HL-60/S4 treated with phorbol 12-myristate 13-acetate at 8.2 ng/mL for 4 days and 3 days (cell line): ENCODE results near the gene PFN4.
"Not testable (repeated sequence)": the region's sequence is repeated elsewhere in the genome, so short reads cannot be mapped to it uniquely, and the experiment has no call there.

Experiments used
- in situ Hi-C: fragments of 300-500 bp; cut with MboI; formaldehyde crosslinking; loops from 2 replicates; pipeline ENCODE4 v1.15.0; 2022; ENCODE audit warnings: low sequenced_read_pairs

Gene PFN4

DNA sequence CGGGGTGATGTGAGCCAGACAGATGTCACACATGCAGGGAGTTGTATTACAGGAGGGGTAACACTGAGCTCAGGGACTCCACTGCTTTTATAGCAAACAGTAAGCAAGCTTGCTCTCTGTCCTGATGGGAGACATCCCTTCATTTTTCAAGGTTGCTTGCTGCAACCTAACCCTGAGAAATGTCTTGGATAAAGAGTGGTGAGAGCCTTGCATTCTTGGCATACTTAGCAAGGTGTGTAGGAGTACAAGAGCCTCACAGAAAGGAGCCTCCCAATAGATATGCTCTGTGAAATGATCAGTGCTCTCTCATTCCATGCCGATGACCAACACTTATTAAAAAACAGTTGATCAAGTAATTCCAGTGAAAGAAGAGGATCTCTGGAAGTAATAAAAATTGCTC, 8.1 kb downstream of the PFN4 start:
- in situ Hi-C loops = no loop called here

DNA sequence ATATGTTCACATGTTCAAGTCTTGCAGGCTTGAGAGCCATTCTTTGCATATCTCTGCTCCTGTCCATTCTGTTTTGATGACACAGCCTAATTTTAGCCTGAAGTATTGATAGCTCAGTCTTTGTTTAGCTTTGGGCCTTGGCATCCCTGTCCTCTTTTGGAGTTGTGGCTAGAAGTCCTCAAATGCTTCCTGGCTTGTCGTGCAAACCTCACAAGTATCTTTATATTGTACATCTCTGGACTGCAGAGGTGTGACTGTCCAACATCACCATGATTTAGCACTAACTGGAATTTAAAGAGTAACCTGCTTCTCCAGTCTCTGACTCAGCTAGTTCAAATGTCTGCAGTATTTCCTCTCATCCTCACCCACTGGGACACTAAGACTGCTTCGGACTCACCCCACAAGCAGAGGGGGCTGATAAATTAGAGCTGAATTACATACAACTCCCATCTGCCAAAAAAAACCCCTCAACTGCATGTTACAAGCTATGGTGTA, 11.7 kb downstream of the PFN4 start:
- in situ Hi-C loops = no loop called here

DNA sequence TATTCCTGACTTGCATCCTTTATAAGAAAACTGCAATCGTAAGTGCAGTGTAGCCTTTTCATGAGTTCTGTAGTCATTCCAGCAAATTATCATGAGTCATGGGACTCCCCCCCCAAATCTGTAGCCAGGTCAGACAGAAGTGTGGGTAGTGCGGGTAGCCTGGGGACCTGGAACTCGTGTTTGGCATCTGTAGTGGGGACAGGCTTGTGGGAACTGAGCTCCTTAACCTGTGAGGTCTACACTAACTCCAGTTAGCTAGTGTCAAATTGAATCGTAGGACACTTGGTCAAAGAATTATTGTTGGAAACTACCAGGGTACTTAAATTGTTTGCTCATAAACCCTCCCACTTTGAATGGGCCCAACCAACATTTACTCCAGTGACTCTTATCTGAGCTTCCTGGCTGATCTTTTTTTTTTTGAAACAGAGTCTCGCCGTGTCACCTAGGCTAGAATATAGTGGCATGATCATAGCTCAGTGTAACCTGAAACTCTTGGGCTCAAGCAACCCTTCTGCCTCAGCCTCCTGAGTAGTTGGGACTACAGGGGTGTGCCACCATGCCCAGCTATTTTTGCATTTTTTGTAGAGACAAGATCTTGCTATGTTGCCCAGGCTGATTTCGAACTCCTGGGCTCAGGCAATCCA, 12.4 kb downstream of the PFN4 start:
- in situ Hi-C loops = no loop called here

DNA sequence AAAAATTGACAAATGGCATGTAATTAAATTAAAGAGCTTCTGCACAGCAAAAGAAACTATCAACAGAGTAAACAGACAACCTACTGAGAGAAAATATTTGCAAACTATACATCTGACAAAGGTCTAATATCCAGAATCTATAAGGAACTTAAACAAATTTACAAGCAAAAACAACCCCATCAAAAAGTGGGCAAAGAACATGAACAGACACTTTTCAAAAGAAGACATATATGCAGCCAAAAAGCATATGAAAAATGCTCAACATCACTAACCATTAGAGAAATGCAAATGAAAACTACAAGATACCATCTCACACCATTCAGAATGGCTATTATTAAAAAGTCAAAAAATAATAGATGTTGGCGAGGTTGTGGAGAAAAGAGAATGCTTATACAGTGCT, 13.7 kb downstream of the PFN4 start:
- in situ Hi-C loops = not testable (repeated sequence)

DNA sequence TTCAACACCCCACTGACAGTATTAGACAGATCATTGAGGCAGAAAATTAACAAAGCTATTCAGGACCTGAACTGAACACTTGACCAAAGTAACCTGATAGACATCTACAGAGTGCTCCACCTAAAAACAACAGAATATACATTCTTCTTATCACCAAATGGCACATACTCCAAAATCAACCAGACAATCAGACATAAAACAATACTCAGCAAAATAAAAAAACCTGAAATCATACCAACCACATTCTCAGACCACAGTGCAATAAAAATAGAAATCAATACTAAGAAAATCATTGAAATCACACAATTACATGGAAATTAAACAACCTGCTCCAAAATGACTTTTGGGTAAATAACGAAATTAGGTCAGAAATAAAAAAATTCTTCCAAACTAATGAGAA, 15.8 kb downstream of the PFN4 start:
- in situ Hi-C loops = no loop called here

DNA sequence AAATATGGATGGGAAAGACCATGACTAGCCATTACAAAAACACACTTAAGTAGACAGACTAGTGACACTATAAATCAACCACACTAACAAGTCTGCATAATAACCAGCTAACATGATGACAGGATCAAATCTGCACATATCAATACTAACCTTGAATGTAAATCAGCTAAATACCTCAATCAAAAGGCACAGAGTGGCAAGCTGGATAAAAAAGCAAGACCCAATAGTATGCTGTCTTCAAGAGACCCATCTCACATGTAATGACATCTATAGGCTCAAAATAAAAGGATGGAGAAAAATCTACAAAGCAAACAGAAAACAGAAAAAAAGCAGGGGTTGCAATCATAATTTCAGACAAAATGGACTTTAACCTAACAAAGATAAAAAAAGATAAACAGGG, 16.3 kb downstream of the PFN4 start:
- in situ Hi-C loops = no loop called here

DNA sequence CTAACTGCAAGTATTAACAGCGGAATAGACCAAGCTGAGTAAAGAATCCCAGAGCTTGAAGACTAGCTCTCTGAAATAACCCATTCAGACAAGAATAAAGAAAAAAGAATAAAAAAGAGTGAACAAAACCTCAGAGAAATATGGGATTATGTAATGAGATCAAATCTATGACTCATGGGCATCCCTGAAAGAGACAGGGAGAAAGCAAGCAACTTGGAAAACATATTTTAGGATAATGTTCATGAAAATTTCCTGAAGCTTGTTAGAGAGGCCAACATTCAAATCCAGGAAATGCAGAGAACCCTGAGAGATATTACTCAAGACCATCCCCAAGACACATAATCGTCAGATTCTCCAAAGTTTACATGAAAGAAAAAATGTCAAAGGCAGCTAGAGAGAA, 17.3 kb downstream of the PFN4 start:
- in situ Hi-C loops = no loop called here

DNA sequence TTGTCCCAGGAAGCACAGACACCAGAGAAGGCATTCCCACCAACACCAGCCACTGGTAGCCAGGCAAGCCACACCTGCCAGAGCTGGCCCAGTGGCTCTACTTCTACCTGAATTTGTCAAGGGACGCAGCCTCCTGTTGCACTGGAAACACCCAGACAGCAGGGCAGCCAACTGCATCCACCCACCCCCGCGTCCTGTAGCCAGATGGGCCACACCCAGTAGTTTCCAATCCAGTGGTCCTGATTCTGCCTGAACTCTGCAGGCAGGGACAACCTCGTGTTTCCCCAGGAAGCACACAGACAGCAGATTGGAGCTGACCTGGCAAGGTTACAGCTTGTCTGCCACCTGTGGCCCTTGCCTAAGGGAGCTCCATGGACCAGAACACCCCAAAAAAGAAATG, 18.2 kb downstream of the PFN4 start:
- in situ Hi-C loops = no loop called here

DNA sequence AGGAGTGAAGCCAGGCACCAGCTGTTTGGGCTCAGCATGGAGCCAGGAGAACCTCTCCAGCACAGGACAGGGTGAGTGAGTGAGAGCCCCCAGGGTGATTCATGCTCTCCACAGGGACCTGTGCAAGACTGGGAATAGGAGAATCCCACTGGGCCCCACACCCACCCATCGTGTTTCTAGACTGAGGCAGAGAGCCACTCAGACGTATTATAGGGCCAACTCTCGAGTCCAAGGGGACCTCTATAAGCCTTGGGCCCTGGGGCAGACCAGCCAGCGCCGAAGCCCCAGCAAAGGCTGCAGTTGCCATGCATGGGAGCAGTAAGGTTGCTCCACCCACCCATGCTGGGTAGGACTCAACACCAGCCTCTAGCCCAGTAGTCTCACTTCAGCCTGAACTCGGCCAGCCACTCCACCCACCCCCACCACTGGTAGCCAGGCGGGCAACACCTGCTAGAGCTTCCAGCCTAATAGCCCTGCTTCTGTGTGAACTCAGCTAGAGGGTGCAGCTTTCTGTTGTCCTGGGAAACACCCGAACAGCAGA, 19.0 kb downstream of the PFN4 start:
- in situ Hi-C loops = no loop called here

DNA sequence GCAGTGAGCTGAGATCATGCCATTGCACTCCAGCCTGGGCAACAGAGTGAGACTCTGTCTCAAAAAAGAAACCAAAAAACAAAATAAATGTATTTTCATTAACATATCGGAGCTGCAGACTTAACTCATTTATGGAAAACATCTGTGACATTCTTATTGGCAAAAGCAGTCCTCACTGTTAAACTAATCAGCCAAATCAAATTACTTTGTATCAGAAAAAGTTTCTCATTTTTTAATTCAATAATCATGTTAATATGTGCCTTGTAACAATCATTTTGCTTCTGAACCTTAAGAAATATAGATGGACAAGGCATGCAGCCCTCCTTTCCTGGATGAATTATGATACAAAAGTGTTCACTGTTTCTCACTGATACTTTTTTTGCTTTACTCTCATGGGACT, 20.5 kb downstream of the PFN4 start:
- in situ Hi-C loops = no loop called here

DNA sequence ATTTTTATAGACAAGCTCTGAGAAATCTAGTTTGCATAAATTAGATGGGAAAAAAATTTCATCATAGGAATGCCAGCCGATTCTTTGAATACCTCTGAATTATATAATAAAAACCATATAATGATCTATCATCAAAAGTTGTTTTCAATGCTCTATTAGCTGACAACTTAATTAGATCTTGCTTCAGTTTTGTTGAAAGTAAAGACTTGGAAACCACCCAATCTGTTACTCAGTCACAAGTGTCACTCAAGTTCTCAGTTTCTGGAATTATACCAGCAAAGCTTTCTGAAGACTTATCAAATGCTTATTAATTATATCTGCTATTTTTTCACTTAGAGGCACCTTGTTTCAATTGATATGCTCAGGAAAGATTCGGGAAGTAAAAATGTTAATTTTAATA, 21.1 kb downstream of the PFN4 start:
- in situ Hi-C loops = no loop called here

DNA sequence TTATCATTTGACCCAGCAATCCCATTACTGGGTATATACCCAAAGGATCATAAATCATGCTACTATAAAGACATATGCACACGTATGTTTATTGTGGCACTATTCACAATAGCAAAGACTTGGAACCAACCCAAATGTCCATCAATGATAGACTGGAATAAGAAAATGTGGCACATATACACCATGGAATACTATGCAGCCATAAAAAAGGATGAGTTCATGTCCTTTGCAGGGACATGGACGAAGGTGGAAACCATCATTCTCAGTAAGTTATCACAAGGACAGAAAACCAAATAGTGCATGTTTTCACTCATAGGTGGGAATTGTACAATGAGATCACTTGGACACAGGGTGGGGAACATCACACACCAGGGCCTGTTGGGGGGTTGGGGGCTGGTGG, 22.4 kb downstream of the PFN4 start:
- in situ Hi-C loops = not testable (repeated sequence)

DNA sequence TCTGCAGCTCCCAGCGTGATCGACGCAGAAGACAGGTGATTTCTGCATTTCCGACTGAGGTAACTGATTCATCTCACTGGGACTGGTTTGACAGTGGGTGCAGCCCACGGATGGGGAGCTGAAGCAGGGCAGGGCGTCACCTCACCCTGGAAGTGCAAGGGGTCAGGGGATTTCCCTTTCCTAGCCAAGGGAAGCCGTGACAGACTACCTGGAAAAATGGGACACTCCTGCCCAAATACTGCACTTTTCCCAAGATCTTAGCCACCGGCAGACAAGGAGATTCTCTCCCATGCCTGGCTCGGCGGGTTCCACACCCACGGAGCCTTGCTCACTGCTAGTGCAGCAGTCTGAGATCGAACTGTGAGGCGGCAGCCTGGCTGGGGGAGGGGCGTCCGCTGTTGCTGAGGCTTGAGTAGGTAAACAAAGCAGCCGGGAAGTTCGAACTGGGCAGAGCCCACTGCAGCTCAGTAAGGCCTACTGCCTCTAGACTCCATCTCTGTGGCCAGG, 27.9 kb downstream of the PFN4 start:
- in situ Hi-C loops = not testable (repeated sequence)

DNA sequence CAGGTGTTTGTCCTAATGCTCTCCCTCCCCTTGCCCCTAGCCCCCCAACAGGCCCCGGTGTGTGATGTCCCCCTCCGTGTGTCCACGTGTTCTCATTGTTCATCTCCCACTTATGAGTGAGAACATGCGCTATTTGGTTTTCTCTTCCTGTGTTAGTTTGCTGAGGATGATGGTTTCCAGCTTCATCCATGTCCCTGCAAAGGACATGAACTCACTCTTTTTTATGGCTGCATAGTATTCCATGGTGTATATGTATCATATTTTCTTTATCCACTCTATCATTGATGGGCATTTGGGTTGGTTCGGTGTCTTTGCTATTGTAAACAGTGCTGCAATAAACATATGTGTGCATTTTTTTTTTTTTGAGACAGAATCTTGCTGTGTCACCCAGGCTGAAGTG, 29.9 kb downstream of the PFN4 start:
- in situ Hi-C loops = not testable (repeated sequence)

DNA sequence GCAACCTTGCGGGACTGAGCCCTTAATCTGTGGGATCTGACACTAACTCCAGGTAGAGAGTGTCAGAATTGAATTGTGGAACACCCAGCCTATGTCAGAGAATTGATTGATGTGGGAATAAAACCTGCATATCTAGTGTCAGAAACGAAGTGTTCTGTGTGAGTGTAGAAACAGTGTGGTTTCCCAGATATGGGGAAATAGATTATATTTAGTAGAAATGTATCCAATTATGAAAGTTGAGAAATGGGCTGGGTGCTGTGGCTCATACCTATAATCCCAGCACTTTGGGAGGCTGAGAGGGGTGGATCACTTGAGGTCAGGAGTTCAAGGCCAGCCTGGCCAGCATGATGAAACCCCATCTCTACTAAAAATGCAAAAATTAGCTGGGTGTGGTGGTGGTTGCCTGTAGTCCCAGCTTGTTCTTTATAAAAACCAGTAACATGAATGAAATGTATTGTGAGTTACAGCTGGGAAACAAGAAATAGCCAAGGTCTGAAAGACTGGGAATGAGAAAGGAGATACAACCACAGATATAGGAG, 34.2 kb downstream of the PFN4 start:
- in situ Hi-C loops = no loop called here

DNA sequence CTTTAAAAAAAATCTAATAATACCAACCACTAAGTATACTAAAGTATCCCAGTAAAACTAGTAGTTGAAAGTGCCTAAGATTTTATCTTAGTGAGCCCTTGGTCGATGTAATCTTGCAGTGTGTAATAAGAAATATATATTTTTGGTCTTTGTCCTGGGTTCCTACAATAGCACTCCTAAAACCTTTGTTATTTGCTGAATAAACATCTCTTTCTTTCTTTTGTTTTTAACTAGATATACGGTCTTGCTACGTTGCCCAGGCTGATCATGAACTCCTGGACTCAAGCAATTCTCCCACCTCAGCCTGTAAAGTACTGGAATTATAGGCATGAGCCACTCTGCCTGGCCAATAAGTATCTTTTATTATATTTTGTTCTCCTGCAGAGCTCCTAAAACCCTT, 36.1 kb downstream of the PFN4 start:
- in situ Hi-C loops = no loop called here

DNA sequence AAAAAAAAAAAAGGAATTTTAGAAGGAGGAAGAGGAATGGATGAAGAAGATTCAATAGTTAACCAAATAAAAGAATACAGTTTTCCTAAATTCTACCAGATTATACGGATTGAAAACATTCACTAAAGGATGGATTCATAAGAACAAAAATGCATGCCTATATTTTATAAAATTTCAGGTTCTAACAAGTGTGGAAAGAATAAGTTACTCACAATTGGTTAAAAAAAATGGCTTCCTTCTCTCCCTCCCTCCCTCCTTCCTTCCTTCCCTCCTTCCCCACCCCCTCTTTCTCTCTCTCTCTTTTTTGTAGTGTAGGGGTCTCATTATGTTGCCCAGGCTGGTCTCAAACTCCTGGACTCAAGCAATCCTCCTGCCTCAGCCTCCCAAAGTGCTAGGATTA, 36.9 kb downstream of the PFN4 start:
- in situ Hi-C loops = no loop called here

DNA sequence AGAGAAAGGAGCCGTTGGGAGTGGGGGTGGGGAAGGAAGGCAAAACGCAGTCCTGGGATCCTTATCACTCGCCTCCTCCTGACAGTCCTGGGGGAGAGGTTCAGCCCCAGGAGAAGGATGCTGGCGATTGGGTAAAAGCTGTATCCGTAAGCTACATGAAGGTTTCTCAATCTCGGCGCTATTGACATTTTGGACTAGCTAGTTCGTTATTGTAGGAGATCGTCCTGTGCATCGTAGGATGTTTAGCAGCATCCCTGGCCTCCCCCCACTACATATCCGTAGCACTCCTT, 38.0 kb downstream of the PFN4 start:
- in situ Hi-C loops = no loop called here

DNA sequence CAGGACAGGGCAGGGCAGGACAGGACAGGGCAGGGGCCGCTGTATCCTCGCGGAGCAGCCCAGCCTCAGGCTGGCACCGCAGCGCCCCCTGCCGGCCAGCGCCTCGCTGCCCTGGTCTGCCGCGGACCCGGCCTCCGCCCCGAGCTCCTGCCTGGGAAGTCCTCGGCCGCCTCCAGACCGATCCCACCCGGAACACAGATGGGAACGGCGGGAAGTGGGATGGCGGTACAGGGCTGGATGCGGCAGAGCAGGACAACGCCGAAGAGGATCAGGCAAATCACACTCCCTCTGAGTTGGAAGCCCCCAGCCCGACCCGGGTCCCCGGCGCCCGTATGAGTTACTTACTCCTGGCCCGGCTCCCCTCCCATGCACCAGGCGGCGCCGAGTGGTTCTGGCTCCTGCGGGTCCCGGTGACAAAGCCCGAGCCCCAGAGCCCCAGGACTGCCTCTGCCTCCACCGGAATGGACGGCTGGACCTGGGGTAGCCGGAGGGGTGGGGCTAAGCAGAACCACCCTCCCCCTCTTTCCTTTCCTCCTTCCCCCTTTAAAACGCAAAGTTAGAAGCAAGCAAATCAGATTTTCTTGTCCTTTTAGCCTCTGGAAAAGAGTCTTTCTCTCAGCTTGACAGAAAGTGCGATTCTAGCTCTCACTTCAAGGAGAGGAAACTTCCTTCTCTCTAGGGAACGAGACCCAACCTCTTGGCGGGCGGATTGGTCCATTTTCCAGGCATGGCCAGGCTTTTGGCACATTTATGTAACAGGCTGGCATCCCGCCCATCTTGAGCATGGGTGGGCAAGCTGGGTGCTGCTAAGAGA, 38.5 kb downstream of the PFN4 start, which contains the start of gene TP53I3:
Gene TP53I3 (minus strand): TSS at position 449 of the 814 bp plus-strand sequence. CDS start 508 bp downstream, outside the sequence.
- in situ Hi-C loops = no loop called here

DNA sequence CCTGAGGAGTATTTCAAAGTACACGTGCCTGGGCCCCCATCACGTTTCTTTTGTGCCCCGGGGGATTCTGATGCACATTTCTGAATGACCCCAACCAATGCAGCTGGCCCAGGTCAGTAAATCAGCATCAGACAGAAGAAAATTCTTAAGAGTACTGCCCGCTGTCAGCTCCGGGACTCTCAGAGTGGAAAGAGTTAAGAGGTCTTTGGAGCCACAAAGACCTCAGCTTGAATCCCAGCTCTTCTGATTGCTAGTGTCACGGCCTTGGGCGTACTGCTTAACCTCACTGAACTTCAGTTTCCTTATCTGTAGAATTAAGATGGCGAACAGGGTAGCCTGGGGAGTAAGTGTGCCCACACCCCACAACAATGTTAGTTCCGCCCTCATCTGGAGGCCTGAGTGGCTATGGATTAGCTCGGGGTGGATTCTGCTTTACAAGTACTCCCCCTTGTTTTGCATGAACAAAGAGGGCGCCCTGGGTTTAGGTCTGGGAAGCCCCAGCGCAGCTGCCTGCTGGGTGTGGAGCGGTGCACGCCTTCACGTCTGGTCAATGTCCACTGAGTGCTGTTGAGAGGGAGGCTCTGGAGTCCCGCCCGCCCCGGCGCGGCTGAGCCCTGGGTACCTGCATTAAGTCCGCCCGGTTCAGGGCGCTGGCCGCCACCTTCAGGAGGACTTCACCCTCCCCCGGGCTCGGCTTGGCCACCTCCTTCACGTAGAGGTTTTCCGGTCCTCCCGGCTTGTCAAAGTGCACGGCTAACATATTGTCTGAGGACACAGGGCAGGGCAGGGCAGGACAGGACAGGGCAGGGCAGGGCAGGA, 39.4 kb downstream of the PFN4 start:
- in situ Hi-C loops = no loop called here
